NCI-H510A treated with DMSO at 0.1 percent for 48 hours (cell line): ENCODE measurements around the gene PWP1.
"Not testable (repeated sequence)": the region's sequence is repeated elsewhere in the genome, so short reads cannot be mapped to it uniquely, and the experiment has no call there.

Experiments
- DNase-seq: peaks from one replicate; lab custom pipeline; 2025; lab: John Stamatoyannopoulos, UW

The PWP1 gene

DNA sequence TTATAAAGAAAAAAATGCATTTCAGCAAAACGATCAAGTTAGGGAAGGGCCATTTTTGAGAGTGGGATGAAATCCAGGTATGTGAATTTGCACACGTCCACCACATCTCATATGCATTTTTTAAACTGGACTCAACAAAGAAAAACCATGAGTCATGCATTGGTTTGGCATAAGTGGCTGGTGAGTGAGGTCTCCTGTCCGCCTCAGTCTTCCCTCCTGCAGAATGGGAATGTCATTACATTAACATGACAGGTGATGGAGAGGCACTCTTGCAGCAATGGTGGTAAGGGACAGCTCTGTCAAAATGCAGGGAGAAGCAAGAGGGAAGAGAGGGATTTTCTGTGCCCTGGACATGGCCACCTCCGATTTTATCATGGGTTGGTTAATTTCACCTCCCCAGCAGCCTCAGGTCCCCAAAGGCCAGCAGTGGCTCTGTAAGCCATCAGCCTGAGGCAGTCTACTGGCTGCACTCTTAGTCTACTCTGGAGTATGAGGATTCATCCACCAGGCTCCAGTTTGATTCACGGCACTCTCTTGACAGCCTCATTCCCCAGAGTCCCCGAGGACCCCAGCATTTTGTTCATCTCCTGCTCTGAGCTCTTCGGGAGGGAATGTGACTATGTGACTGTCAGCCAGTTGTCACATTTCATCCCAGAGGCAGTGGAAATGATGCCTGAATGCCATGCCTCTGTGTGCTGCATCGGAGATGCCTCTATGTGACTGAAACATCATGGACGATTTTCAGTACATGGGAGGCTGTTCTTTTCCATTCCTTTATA, 17.1 kb upstream of the PWP1 start:
- no peak for DNase-seq

DNA sequence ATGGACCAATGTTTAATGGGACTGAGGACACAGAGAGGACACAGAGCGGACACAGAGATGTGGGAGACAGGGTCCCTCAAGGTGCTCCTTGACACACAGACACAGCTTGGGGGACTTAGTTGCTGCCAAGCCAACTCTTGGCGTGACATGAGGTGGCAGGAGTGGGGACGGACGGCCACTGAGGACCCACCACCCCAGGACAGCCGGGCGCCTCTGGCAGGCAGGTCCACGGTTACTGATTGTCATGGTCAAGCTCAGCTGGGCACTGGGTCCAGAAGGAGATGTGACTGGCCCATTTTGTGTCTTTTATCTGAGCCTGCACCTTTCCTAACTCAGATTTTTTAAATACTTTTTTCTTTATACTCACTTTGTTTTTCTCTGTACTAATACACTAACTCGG, 15.7 kb upstream of the PWP1 start:
- DNase-seq = no peak

DNA sequence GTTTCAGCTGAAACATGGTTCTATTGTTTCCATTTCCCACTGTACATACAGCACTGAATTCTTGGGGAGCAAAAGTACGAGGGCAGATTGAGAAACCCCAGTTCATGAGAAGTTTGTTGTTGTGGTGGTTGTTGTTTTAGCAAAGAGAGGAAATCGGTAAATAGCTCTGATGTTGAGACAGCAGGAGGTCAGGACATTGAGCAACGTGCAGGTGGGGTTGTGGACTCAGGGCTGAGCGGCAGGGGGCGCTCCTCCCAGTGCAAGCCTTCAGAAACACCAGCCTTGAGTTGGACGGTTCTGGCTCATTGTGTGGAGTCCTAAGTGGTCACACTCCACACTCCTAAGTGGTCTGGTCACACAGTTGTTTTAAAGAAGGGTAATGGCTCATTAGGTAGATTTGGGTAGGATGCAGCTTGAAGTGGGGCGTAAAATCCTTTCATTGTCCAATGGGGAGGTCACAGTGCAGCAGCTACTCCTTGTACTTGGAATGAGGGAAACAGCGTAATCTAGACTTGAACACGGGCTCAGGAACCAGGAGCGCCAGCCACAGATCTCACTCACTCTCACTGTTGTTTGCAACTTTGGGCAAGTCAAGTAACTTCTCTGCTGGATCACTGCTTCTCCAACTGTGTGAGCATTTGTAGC, 14.5 kb upstream of the PWP1 start:
- no peak for DNase-seq

DNA sequence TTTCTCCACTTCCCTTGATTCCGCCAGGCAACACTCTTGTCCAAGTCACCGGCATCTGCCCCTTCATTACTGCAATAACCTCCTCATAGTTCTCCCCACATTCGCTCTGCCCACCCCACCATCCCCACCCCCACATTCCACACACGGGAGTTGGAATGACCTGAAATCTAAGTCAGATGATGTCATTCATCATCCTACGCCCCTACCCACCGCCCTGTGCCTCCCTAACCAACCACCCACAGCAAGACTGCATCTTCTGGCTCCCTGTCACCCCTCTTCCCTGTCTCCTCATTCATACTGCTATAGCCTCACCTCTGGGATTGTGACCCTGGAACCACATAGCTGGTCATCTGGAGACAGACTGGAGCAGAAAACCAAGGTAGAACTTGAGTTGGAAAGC, 7.9 kb upstream of the PWP1 start:
- no peak for DNase-seq

DNA sequence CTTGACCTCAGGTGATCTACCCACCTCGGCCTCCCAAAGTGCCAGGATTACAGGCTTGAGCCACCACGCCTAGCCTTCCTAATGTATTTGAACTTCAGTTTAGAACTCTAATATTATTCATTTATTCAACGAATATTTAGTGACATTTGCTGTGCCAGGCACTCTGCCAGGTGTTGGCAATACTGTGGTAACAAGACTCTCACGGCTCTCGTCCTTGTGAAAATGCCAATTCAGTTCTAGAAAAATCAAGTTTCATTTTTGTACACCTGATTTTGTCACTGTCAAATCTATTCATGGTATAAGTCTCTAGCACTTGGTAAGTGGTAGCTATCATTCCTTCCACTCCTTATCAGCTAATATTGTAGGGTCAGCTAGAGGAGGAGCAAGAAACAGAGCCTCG, 6.3 kb upstream of the PWP1 start:
- DNase-seq = no peak

DNA sequence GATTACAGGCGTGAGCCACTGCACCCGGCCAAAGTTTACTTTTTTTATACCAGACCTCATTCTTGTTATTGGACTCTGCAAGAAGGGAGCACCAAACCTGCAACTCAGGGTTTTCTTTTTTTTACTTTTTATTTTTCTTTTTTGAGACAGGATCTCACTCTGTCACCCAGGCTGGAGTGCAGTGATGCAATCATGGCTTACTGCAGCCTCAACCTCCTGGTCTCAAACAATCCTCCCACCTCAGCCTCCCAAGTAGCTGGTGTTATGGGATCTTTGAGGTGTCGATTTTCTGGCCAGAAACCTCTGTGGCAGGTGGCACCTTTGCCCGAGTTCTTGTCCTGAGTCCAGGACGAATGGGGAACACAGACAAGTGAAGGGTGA, 4.2 kb upstream of the PWP1 start:
- no peak for DNase-seq

DNA sequence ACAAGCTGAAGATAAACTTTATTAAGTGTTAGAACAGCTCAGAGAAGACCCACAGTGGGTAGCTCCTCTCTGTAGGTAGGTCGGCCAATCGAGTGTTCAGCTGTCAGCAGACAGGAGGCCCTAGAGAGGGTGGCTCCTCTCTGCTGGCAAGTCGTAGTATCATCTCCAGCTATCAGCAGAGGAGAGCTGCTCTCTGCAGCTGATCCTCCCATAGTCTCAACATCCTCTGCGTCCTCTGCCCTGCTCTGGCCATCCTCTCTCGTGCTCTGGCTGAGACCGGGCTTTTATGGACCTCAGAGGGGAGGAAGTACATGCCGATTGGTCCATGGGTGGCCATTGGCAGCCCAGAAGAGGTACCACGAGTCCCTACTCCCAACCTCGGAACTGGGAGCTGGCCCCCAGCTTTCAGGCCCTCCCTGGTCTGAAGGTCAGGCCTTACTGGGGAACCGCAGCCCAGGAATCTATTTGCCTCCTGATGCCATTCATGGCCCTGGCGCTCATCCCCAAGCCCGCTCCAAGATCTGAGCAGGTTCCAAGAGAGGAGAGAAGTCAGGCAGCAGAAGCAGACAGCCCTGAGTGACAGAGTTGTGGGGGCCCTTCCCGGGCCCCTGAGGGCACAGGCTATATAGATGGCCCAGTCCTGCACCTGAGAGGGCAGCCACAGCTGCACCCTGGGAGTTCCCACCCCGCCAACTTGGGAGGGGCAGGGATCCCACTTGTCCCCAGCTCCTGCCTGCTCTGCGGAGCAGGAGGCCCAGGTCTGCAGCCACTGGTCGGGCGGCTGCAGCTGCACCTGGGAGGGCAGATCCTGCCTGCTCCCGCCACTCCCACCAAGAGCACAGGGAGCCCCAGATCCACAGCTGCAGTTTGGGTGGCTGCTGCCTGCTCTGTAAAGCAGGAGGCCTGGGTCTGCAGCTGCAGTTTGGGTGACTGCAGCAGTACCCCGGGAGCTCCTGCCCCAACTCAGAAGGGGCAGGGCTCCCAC, 3.5 kb upstream of the PWP1 start:
- DNase-seq = no peak

DNA sequence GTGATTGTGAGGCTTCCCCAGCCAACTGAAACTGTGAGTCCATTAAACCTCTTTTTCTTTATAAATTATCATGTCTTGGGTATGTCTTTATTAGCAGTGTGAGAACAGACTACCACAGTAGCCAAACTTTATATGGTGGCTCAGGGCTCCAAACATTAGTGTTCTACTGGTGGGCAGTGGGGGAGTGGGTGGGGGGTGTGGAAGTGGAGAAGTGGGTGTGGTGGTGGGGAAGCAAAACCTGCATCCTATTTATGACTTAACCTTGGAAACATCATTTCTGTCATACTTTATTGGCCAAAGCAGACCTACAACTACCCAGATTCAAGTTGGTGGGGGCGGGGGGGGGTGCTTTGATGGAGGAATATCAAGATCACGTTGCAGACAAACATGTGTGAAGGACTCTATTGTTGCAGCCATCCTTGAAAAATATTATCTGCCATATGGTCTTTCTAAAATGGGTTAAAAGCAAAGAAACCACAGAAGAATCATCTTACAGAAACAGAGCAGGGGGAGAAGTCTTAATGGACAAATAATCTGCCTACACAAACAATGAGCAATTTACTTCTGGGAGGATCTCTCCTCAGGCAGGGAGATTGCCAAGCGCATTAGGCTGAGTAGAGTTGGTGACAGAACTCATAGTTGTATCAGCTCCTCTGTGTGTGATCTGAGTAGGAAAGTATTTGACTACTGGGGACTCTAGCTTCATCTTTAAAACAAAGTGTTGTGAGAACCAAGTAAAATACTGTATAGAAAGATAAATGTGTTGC, 1.4 kb upstream of the PWP1 start:
- peak; percentile 7 for DNase-seq

DNA sequence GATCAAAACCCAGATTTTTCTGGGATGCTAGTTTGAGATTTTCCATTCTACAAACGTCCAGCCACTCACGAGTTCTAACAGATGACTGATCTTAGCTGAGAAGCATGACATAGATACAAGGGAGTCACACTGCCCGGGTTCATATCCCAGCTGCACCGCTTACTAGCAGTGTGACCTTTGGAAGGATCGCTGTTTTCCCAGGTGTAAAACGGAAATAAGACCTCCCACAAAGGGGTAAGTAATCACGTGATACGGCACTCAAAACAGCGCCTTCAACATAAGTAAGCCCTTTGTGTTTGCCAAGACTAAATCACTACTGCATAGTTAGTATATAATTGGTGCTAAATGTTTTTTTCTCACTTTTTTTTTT, 624 bp upstream of the PWP1 start:
- peak; percentile 44 for DNase-seq

DNA sequence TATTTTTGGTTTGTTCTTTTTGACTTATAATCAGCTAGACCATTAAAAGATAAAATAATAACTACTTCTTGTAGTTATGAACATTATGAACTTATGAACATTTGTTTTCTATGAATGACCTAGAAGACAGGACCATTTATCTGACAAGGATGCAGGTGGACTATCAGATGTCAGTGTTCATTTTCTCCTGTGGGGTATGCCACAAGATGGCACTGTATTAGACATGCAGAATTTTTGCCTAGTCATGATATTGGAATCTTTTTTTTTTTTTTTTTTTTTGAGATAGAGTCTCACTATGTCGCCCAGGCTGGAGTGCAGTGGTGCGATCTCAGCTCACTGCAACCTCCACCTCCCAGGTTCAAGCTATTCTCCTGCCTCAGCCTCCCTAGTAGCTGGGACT, 10.2 kb downstream of the PWP1 start:
- DNase-seq = not testable (repeated sequence)

DNA sequence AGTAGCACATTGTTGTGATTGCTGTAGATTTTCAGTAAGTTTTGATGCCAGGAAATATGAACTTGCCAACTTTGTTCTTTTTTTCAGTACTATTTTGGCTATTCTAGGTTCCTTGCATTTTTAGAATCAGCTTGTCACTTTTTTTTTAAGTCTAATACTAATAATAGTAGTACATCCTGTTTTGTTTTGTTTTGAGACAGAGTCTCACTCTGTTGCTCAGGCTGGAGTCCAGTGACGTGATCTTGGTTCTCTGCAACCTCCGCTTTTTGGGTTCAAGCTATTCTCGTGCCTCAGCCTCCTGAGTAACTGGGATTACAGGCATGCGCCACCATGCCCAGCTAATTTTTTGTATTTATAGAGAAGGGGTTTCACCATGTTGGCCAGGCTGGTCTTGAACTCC, 16.5 kb downstream of the PWP1 start:
- DNase-seq = no peak

DNA sequence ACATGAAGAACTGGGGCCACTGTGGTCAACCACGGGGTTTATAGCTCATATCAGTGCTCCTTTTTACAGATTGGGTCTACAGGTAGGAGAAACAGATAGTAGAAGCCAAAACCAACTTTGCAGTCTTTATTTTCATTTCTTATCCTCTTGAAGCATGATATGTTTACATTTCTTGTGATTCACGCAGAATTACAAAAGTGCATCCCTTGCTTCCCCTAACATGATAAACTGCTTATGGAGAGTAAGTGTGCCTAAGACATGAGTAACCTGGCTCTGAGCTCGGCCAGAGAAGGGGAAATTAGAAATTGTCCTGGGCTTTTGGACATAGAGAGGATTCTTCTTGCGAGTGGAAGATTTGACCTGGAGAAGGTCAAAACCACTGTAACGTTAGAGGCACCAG, 18.4 kb downstream of the PWP1 start:
- no peak for DNase-seq

DNA sequence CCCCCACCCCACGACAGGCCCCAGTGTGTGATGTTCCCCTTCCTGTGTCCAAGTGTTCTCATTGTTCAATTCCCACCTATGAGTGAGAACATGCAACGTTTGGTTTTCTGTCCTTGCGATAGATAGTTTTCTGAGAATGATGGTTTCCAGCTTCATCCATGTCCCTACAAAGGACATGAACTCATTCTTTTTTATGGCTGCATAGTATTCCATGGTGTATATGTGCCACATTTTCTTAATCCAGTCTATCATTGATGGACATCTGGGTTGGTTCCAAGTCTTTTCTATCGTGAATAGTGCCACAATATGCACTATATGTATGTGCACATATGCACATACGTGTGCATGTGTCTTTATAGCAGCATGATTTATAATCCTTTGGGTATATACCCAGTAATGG, 19.9 kb downstream of the PWP1 start:
- not testable (repeated sequence) for DNase-seq

DNA sequence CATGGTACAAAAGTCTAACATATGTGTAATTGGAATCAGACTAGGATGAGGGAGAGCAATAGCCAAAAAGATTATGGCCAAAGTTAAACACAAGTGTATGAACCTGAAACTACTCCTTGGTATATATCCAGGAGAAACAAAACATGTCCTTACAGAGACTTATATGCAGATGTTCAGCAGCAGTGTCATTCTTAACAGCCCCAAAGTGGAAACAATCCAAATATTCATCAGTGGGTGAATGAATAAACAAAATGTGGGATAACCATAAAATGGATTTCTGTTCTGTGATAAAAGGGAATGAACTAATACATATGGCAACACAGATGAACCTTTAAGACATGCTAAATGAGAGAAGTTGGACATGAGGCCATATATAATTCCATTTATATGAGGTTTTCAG, 30.2 kb downstream of the PWP1 start:
- no peak for DNase-seq

DNA sequence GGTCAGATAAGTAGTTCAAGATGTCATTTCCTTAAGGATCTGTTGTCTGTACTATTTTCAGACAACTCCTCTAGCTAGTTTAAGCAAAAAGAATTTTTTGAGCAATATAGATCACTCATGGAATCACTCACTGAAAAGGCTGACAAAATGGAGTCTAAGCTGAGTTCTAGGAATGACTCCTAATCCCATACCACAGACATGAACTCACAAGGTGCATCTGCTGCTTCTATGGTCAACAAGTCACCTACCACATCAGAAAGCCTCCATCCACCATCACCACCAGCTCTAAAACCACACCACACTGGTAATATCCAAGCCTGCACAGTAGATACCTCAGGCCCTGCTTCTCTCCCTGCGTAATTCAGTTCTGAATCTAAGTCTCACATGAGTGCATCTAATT, 33.0 kb downstream of the PWP1 start:
- no peak for DNase-seq

DNA sequence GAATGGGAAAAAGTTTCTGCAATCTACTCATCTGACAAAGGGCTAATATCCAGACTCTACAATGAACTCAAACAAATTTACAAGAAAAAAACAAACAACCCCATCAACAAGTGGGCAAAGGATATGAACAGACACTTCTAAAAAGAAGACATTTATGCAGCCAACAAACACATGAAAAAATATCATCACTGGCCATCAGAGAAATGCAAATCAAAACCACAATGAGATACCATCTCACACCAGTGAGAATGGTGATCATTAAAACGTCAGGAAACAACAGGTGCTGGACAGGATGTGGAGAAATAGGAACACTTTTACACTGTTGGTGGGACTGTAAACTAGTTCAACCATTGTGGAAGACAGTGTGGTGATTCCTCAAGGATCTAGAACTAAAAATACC, 41.7 kb downstream of the PWP1 start:
- not testable (repeated sequence) for DNase-seq

DNA sequence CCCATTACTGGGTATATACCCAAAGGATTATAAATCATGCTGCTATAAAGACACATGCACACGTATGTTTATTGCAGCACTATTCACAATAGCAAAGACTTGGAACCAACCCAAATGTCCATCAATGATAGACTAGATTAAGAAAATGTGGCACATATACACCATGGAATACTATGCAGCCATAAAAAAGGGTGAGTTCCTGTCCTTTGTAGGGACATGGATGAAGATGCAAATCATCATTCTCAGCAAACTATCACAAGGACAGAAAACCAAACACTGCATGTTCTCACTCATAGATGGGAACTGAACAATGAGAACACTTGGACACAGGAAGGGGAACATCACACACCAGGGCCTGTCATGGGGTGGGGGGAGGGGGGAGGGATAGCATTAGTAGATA, 42.1 kb downstream of the PWP1 start:
- not testable (repeated sequence) for DNase-seq

DNA sequence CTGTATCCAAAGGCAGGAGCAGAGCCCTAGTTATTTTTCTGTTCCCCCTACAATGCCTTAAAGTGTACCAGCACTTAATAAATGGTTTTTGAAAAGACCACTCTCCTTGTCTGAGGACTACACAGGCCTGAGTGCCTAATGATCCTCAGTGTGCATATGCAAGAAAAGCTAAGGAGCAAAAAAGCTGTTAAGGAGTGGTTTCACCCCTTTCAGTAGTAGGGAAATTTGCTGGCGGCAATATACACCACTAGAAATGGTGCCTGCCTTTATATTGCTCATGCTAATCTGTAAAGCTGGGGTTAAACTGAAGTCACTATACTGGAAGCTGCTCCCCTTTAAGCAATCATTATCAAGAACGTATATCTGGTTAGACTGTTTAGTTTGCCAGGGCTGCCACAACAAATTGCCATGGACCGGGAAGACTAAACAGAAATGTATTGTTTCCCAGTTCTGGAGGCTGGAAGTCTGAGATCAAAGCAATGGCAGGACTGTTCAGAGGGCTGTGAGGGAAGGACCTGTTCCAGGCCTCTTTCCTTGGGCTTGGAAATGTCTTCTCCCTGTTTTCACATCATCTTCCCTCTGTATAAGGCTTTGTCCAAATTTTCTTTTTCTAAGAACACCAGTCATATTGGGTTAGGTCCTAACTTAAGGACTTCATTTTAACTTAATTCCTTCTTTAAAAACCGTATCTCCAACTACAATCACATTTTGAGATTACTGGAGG, 45.2 kb downstream of the PWP1 start:
- DNase-seq = no peak

DNA sequence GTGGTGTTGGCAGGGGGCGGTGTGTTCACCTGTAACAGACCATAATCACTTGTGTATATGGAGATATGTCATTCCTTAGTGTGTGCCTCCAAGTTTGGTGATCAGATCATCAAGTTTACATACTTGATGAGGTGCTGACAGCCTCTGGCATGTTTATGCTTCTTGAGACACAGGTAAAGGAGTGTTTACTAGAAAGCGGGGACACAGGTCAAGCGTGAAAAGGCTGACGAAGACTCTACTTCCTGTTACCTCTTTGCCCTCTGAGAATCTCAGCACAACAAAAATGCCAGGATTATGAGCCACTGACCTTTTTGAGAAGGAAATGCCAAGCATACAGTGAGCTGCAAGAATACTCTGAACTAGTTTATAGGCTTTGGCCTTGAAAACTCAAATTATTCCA, 45.8 kb downstream of the PWP1 start:
- no peak for DNase-seq

DNA sequence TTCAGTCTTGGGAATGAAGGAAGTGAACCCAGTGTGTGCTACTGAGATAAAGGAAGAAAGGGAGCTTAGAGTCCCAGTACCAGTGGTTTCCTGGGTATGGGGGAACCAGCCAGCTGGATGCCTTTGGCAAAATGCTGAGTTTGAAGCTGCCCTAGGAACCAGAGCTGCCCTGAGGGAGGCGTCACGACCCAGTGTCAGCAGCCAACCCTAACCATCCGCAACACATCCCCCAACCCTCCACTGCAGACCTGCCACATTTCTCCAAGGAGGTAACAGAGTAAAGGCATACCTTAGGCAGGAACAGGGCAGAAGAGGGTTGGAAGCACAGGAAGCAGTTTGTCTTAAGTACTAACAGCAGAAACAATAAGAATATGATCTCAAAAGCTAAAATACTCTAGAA, 46.8 kb downstream of the PWP1 start:
- DNase-seq = no peak

DNA sequence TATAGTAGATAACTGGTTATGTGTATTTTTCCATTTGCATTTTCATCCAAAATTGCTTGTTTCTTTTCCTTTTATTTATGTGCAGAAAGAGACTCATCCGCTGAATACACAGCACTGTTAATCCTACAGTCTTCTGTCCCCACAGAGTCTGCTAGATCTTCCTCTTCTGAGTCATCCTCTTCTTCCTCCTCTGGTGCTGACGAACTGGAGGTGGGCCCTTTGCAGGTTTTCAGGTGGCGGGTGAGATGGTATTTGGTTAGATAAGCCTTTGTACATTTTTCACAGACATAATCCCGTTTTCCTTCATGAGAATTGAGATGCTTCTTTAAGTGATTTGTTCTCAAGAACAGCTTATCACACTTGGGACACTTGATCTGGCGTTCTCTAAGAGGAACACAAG, 48.5 kb downstream of the PWP1 start:
- no peak for DNase-seq
